Heart right ventricle (tissue), 16 donors: ENCODE results near the gene ATP2C2. TPM values are rescaled to one million over a fixed set of nuclear protein-coding genes. Genes with fewer than 3 reads are reported as not detected.
A peak's percentile ranks its signal among the peaks of the same experiment; 100 is the strongest.

ENCODE experiments used
- ATAC-seq, 8 donors: fragments of 200-7000 bp; cut with Tn5 transposase; one replicate each; pipeline ENCODE4 v1.9.1; 2020; ENCODE audit warnings: mild to moderate bottlenecking in 8 of 8, moderate library complexity in 8 of 8, moderate number of reproducible peaks in 1 of 8
- DNase-seq, 2 donors: peaks; one replicate each; pipeline ENCODE4 v3.0.0-alpha.2; 2020
- H3K27ac ChIP-seq, 10 donors: fragments of 200-600 bp; sonication (generic) in 2 of 10; one replicate each; pipeline versions ENCODE4 v1.5.0 to v1.8.0; 2020 to 2022; ENCODE audit warnings: mild to moderate bottlenecking in 3 of 10
- H3K27me3 ChIP-seq, 7 donors: fragments of 200-600 bp; one replicate each; pipeline ENCODE4 v1.8.0; 2021 to 2022; ENCODE audit warnings: mild to moderate bottlenecking in 2 of 7
- H3K36me3 ChIP-seq, 9 donors: fragments of 200-600 bp; sonication (generic) in 1 of 9; one replicate each; pipeline versions ENCODE4 v1.5.0 to v1.8.0; 2020 to 2022; ENCODE audit warnings: mild to moderate bottlenecking in 2 of 9
- H3K4me1 ChIP-seq, 9 donors: fragments of 200-600 bp; sonication (generic) in 1 of 9; one replicate each; pipeline versions ENCODE4 v1.5.0 to v1.8.0; 2020 to 2022; ENCODE audit warnings: mild to moderate bottlenecking in 4 of 9
- H3K4me3 ChIP-seq, 10 donors: fragments of 200-600 bp; sonication (generic) in 2 of 10; one replicate each; pipeline versions ENCODE4 v1.5.0 to v1.8.0; 2020 to 2022; ENCODE audit warnings: mild to moderate bottlenecking in 7 of 10, moderate library complexity in 2 of 10
- H3K9me3 ChIP-seq, 11 donors: fragments of 200-600 bp in 10 of 11; sonication (generic) in 2 of 11; one replicate each; pipeline versions ENCODE4 v1.5.0 to v1.8.0; 2013 to 2022; ENCODE audit warnings: mild to moderate bottlenecking in 2 of 11, control low read depth in 1 of 11, moderate library complexity in 1 of 11
- WGBS, 2 donors: extraction: QIAGEN DNeasy Blood & Tissue Kit; methylation state at CpG; one replicate each; pipeline ENCODE4 v1.1.7; 2013; ENCODE audit warnings: inconsistent platforms in 1 of 2; 5-methylcytosine and 5-hydroxymethylcytosine counted together
- intact Hi-C, 10 donors: fragments of 100-400 bp; cut with DNase I; formaldehyde crosslinking; loops; one replicate each; pipeline versions ENCODE4 v1.11.1 to v1.14.2; 2022
- polyA plus RNA-seq, 2 donors: library from polyadenylated mRNA; stranded (reverse); fragments of 200-250 nt; gene quantifications; one replicate each; pipeline ENCODE4 v1.2.3, GENCODE V29; 2013
- total RNA-seq, 10 donors: library from RNA; stranded (reverse); fragmentation: NEBNext Ultra II Directional in 3 of 10; extraction: Animal tissue kit (Norgen Biotek cat#: 25700) in 3 of 10; gene quantifications; one replicate each; pipeline versions ENCODE4 v1.2.1 to v1.2.4, GENCODE V29; 2021 to 2023
- TF ChIP-seq, protein P1 (sequence below), 9 donors: fragments of 200-600 bp; sonication (generic) in 2 of 9; IDR thresholded peaks; one replicate each; pipeline versions ENCODE4 v1.5.0 to v1.8.0; 2021 to 2022; ENCODE audit warnings: antibody characterized with exemption in 9 of 9, mild to moderate bottlenecking in 5 of 9, moderate library complexity in 1 of 9
- donor health status: Arrhythmogenic right ventricular cardiomyopathy.
- donor health status: ischemic (EF 13 %, LVEDD 7.1; RV severe dilation, severe dysfunction).
- donor health status: healthy with polysubstance abuse.
- donor health status: DM: no; HTN: yes; CAD: no.
- donor health status: DM: no; HTN: no; CAD: no.
- donor health status: ischemic (EF 25% LVEDD 6.9; RV normal size, moderate dysfunction).
- donor health status: ischemic (EF 25% LVEDD 5.7; RV mildly dilated, moderate dysfunction).
- donor health status: healthy.
- donor health status: DM: yes; HTN: yes; CAD: no.
- donor health status: Ischemic cardiomyopathy.
- donor health status: ischemic (EF 35%, LVEDD 5.7; RV mildly dilated, moderate dysfunction).
- donor health status: nonischemic (EF 11% LVEDD 7.7; RV severe dilation, severe dysfunction).
- donor health status: DM: yes; HTN: yes; CAD: no.
- donor health status: PGD.
- donor health status: ischemic (EF 29% LVEDD 5.4; RV normal size, mild dysfunction).
- donor health status: nonischemic (EF 23%, LVEDD 6.1; RV moderate dilation, normal function).

ATP2C2 gene
- total and polyA plus RNA-seq, 12 donors: 0.01 TPM; not detected in 11

DNA sequence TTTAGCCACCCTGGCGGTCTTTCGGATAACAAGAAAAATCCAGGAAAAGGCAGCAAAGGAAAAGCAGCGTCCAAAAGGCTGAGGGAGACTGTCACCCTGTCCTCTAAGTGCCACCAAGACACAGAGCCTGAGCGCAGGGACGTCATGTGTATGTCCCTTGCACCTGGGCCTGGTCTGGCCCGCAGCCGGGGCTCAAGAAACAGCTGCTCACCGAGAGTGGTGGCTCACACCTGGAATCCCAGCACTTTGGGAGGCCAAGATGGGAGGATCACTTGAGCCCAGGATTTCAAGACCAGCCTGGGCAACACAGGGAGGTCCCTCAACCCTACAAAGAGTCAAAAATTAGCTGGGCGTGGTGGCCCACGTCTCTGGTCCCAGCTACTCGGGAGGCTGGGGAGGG lies 145.3 kb downstream of the ATP2C2 start:
- no peaks in the 10 kb centered on the region for H3K27me3 ChIP-seq
- ATAC-seq (no peak), DNase-seq (no peak)
- H3K27ac ChIP-seq: peak overlapping the region in 1 of 10 donors; percentile 87
- intact Hi-C loops: loop anchor here in 9 of 10 donors (5.0 to 10.0 kb wide), 6 partner anchors 104 to 451 kb away; partner anchors contain the start of gene COTL1 (in 1 of the 9)
- no peaks in the 10 kb centered on the region for H3K9me3 ChIP-seq
- WGBS, 2 donors: 81 to 82% methylated on average over 11 of the region's 11 CpGs
- H3K4me1 ChIP-seq: peaks cover 0 to 50% (median 3%) of the 10 kb centered on the region in 9 donors
- TF ChIP-seq, protein P1, sequence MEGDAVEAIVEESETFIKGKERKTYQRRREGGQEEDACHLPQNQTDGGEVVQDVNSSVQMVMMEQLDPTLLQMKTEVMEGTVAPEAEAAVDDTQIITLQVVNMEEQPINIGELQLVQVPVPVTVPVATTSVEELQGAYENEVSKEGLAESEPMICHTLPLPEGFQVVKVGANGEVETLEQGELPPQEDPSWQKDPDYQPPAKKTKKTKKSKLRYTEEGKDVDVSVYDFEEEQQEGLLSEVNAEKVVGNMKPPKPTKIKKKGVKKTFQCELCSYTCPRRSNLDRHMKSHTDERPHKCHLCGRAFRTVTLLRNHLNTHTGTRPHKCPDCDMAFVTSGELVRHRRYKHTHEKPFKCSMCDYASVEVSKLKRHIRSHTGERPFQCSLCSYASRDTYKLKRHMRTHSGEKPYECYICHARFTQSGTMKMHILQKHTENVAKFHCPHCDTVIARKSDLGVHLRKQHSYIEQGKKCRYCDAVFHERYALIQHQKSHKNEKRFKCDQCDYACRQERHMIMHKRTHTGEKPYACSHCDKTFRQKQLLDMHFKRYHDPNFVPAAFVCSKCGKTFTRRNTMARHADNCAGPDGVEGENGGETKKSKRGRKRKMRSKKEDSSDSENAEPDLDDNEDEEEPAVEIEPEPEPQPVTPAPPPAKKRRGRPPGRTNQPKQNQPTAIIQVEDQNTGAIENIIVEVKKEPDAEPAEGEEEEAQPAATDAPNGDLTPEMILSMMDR (IDR thresholded peaks at IDR 0.05): no peak
- H3K4me3 ChIP-seq: no peak overlapping the region
- H3K36me3 ChIP-seq: no peaks in the 10 kb centered on the region

Other genes starting within 250 kb of the ATP2C2 start
- 10 to 100 TPM; 19.4 to 38.5 (median 25.3) TPM for gene HSDL1, start 223.4 kb upstream of the ATP2C2 start, total RNA-seq
- gene HSDL1, start 223.4 kb upstream of the ATP2C2 start, polyA plus RNA-seq: 10 to 100 TPM in 1 of 2 donors, 1 to 10 TPM in 1; 9.9 to 13.7 TPM
- gene DNAAF1, start 223.2 kb upstream of the ATP2C2 start, total RNA-seq: under 1 TPM in 3 of 10 donors, not detected in 7; 0.23 to 0.54 (median 0.28) TPM
- gene DNAAF1, start 223.2 kb upstream of the ATP2C2 start, polyA plus RNA-seq: 1 to 10 TPM in 1 of 2 donors, under 1 TPM in 1; 0.33 to 2.6 TPM
- gene TAF1C, start 181.5 kb upstream of the ATP2C2 start, total RNA-seq: 10 to 100 TPM; 14.2 to 34.0 (median 20.9) TPM
- gene TAF1C, start 181.5 kb upstream of the ATP2C2 start, polyA plus RNA-seq: 10 to 100 TPM; 24.7 to 76.7 TPM
- gene ADAD2, start 177.4 kb upstream of the ATP2C2 start, total RNA-seq: 1 to 10 TPM in 3 of 10 donors, under 1 TPM in 3, not detected in 4; 0.52 to 2.2 (median 0.85) TPM
- gene ADAD2, start 177.4 kb upstream of the ATP2C2 start, polyA plus RNA-seq: 1 to 10 TPM in 1 of 2 donors, under 1 TPM in 1; 0.36 to 5.9 TPM
- not detected for gene KCNG4, start 128.5 kb upstream of the ATP2C2 start, total RNA-seq
- not detected for gene KCNG4, start 128.5 kb upstream of the ATP2C2 start, polyA plus RNA-seq
- 1 to 10 TPM in 5 of 10 donors, under 1 TPM in 5; 0.55 to 2.1 (median 0.98) TPM for gene WFDC1, start 73.7 kb upstream of the ATP2C2 start, total RNA-seq
- gene WFDC1, start 73.7 kb upstream of the ATP2C2 start, polyA plus RNA-seq: 1 to 10 TPM; 2.6 to 5.7 TPM
- gene MEAK7, start 136.1 kb downstream of the ATP2C2 start, total RNA-seq: 1 to 10 TPM; 3.3 to 7.6 (median 5.7) TPM
- gene MEAK7, start 136.1 kb downstream of the ATP2C2 start, polyA plus RNA-seq: 1 to 10 TPM; 3.2 to 3.4 TPM
- 10 to 100 TPM in 5 of 10 donors, 1 to 10 TPM in 5; 6.4 to 72.9 (median 9.7) TPM for gene COTL1, start 249.5 kb downstream of the ATP2C2 start, total RNA-seq
- gene COTL1, start 249.5 kb downstream of the ATP2C2 start, polyA plus RNA-seq: 10 to 100 TPM in 1 of 2 donors, 1 to 10 TPM in 1; 8.6 to 24.0 TPM